A549 (cell line): Measurements from ENCODE around the gene ACE. TPM values are rescaled to one million over a fixed set of nuclear protein-coding genes. Genes with fewer than 3 reads are reported as not detected.

Source experiments
- ATAC-seq, 2 experiments: fragments of 200-7000 bp in 1 of 2; fragments of >200 bp in 1 of 2; cut with Nextera tagmentation in 1 of 2; cut with Tn5 transposase in 1 of 2; 3 replicates each; pipeline versions ENCODE4 v1.8.0 to v1.9.1; 2018 to 2020; ENCODE audit warnings: mild to moderate bottlenecking in 1 of 2, moderate library complexity in 1 of 2
- CTCF ChIA-PET: fragments of 300-600 bp; sonication (Branson Sonifier 250); formaldehyde crosslinking; extraction: SDS; loops from one replicate; lab custom pipeline; 2021; ENCODE audit warnings: antibody characterized with exemption, inconsistent platforms; lab: Yijun Ruan, JAX
- POLR2A ChIA-PET: fragments of 350-600 bp; formaldehyde crosslinking; extraction: SDS; loops from one replicate; lab custom pipeline; 2021; ENCODE audit warnings: antibody characterized with exemption, inconsistent platforms; lab: Yijun Ruan, JAX
- DNase-seq, 2 experiments: peaks; one replicate each; pipeline versions ENCODE4 v3.0.0 to v3.0.0-alpha.2; 2011 to 2016; ENCODE audit warnings: low read depth in 1 of 2, low spot score in 1 of 2
- FAIRE-seq: peaks from 2 replicates; lab custom pipeline; 2011; peaks lifted over from hg19 to GRCh38; lab: Jason Lieb, UNC
- H3K27ac ChIP-seq, 2 experiments: fragments of >200 bp; sonication (Bioruptor Twin); formaldehyde crosslinking; 3 replicates each; pipeline ENCODE4 v1.5.1; 2016 to 2017
- H3K4me1 ChIP-seq: fragments of >200 bp; sonication (Bioruptor Twin); formaldehyde crosslinking; 3 replicates; pipeline ENCODE4 v1.6.1; 2016
- H3K4me2 ChIP-seq: fragments of >200 bp; sonication (Bioruptor Twin); formaldehyde crosslinking; 3 replicates; pipeline ENCODE4 v1.6.1; 2016
- H3K4me3 ChIP-seq: fragments of >200 bp; sonication (Bioruptor Twin); formaldehyde crosslinking; 3 replicates; pipeline ENCODE4 v1.5.1; 2016
- H3K9me3 ChIP-seq: fragments of >200 bp; sonication (Bioruptor Twin); formaldehyde crosslinking; 3 replicates; pipeline ENCODE4 v1.6.1; 2016
- ATOH8 ChIP-seq: fragments of 250-450 bp; sonication (Bioruptor Pico); IDR thresholded peaks from 2 replicates; pipeline ENCODE4 v1.5.0; 2020; ENCODE audit warnings: low read depth, mild to moderate bottlenecking, moderate library complexity
- BCL3 ChIP-seq: fragments of >200 bp; sonication (Bioruptor Twin); formaldehyde crosslinking; IDR thresholded peaks from 3 replicates; pipeline ENCODE4 v1.6.1; 2016
- BHLHE40 ChIP-seq: IDR thresholded peaks from 2 replicates; pipeline ENCODE4 v1.6.1; 2012; ENCODE audit warnings: low read depth, low read length, inconsistent platforms
- CBX2 ChIP-seq: fragments of 200-600 bp; sonication (generic); IDR thresholded peaks from 2 replicates; pipeline ENCODE4 v1.6.1; 2016; ENCODE audit warnings: low read depth, mild to moderate bottlenecking, borderline replicate concordance
- CTCF ChIP-seq: fragments of >200 bp; sonication (Bioruptor Twin); formaldehyde crosslinking; IDR thresholded peaks from 3 replicates; pipeline ENCODE4 v1.5.1; 2016
- EHF ChIP-seq: fragments of 250-450 bp; sonication (Bioruptor Pico); IDR thresholded peaks from 2 replicates; pipeline ENCODE4 v1.5.0; 2020; ENCODE audit warnings: mild to moderate bottlenecking
- ESRRA ChIP-seq: fragments of 150-350 bp; IDR thresholded peaks from 2 replicates; pipeline ENCODE4 v1.6.1; 2014; ENCODE audit warnings: mild to moderate bottlenecking, low read length, borderline replicate concordance
- FOSB ChIP-seq: fragments of 250-450 bp; sonication (Bioruptor Pico); IDR thresholded peaks from 2 replicates; pipeline ENCODE4 v1.5.0; 2020; ENCODE audit warnings: mild to moderate bottlenecking, moderate library complexity
- FOSL2 ChIP-seq, 2 experiments: fragments of 450-650 bp in 1 of 2; fragments of >200 bp in 1 of 2; sonication (Bioruptor Twin) in 1 of 2; formaldehyde crosslinking; IDR thresholded peaks; 2 replicates each; pipeline versions ENCODE4 v1.5.0 to v1.6.1; 2016 to 2020; ENCODE audit warnings: mild to moderate bottlenecking in 1 of 2, moderate library complexity in 1 of 2
- HMGXB4 ChIP-seq: fragments of 250-450 bp; sonication (Bioruptor Pico); IDR thresholded peaks from 2 replicates; pipeline ENCODE4 v1.5.0; 2021; ENCODE audit warnings: mild to moderate bottlenecking, moderate library complexity, borderline replicate concordance
- HOXA7 ChIP-seq: fragments of 250-450 bp; sonication (Bioruptor Pico); IDR thresholded peaks from 2 replicates; pipeline ENCODE4 v1.5.0; 2020; ENCODE audit warnings: mild to moderate bottlenecking, moderate library complexity
- JUN ChIP-seq, 2 experiments: fragments of >200 bp; sonication (Bioruptor Twin); formaldehyde crosslinking; IDR thresholded peaks; 2 replicates in 1 of 2; 3 replicates in 1 of 2; pipeline ENCODE4 v1.6.1; 2016 to 2017
- KDM1A ChIP-seq: fragments of 200-600 bp; sonication (generic); IDR thresholded peaks from 2 replicates; pipeline ENCODE4 v1.6.1; 2016; ENCODE audit warnings: low read depth, mild to moderate bottlenecking
- MYC ChIP-seq: IDR thresholded peaks from 2 replicates; pipeline ENCODE4 v1.6.1; 2012; ENCODE audit warnings: mild to moderate bottlenecking, inconsistent platforms, low read length, improper control_type of control experiment, borderline replicate concordance
- NFE2L2 ChIP-seq: fragments of 150-350 bp; conservative IDR thresholded peaks from 2 replicates; pipeline ENCODE4 v1.6.1; 2014; ENCODE audit warnings: low read length
- NPAS2 ChIP-seq: fragments of 250-450 bp; sonication (Bioruptor Pico); IDR thresholded peaks from 2 replicates; pipeline ENCODE4 v1.8.0; 2022; ENCODE audit warnings: mild to moderate bottlenecking, moderate library complexity, borderline replicate concordance
- PBX3 ChIP-seq: IDR thresholded peaks from 2 replicates; pipeline ENCODE4 v1.6.1; 2012
- PHF8 ChIP-seq: fragments of 200-600 bp; sonication (generic); IDR thresholded peaks from 2 replicates; pipeline ENCODE4 v1.6.1; 2016; ENCODE audit warnings: low read depth, mild to moderate bottlenecking, antibody characterized with exemption, moderate library complexity, borderline replicate concordance
- RAD21 ChIP-seq, 2 experiments: fragments of >200 bp in 1 of 2; sonication (Bioruptor Twin) in 1 of 2; formaldehyde crosslinking in 1 of 2; IDR thresholded peaks in 1 of 2; conservative IDR thresholded peaks in 1 of 2; 2 replicates in 1 of 2; 3 replicates in 1 of 2; pipeline ENCODE4 v1.6.1; 2012 to 2018; ENCODE audit warnings: inconsistent platforms in 1 of 2
- REST ChIP-seq: fragments of 200-600 bp; sonication (generic); IDR thresholded peaks from 2 replicates; pipeline ENCODE4 v1.6.1; 2016; ENCODE audit warnings: antibody characterized with exemption, mild to moderate bottlenecking, moderate library complexity
- RFX5 ChIP-seq: fragments of 450-650 bp; IDR thresholded peaks from 2 replicates; pipeline ENCODE4 v1.7.1; 2014; ENCODE audit warnings: antibody characterized with exemption, mild to moderate bottlenecking, moderate library complexity
- RNF2 ChIP-seq: fragments of 200-600 bp; sonication (generic); IDR thresholded peaks from 2 replicates; pipeline ENCODE4 v1.6.1; 2016; ENCODE audit warnings: low read depth, mild to moderate bottlenecking, antibody characterized with exemption, moderate library complexity, borderline replicate concordance
- SREBF2 ChIP-seq: fragments of 450-650 bp; IDR thresholded peaks from 2 replicates; pipeline ENCODE4 v1.6.1; 2014; ENCODE audit warnings: mild to moderate bottlenecking, moderate library complexity
- TFCP2L1 ChIP-seq: fragments of 250-450 bp; sonication (Bioruptor Pico); IDR thresholded peaks from 2 replicates; pipeline ENCODE4 v1.5.0; 2021; ENCODE audit warnings: mild to moderate bottlenecking
- TP53 ChIP-seq: fragments of 250-450 bp; sonication (Bioruptor Pico); IDR thresholded peaks from 2 replicates; pipeline ENCODE4 v1.5.0; 2021; ENCODE audit warnings: mild to moderate bottlenecking, moderate library complexity
- WGBS: methylation state at CpG from one replicate; pipeline ENCODE4 v1.1.6; 2017; ENCODE audit errors: missing lambda C conversion rate; 5-methylcytosine and 5-hydroxymethylcytosine counted together
- polyA plus RNA-seq, 4 experiments: library from polyadenylated mRNA; depleted of rRNA in 3 of 4; stranded (reverse); fragments of >200 nt; fragmentation: RNase III in 1 of 4; extraction: RNeasy Plus Mini Kit Qiagen cat#74134 plus additional on column Dnase treatment in 1 of 4; gene quantifications; 2 replicates in 3 of 4; 3 replicates in 1 of 4; pipeline ENCODE4 v1.2.3, GENCODE V29; 2011 to 2017

ACE gene
- polyA plus RNA-seq, 2 of the 4 experiments (the other 2 are of a cell fraction) = 0.22 to 0.52 TPM

- WGBS = 51% methylated on average over 11 of the region's 11 CpGs
- TF ChIP-seq MYC (no peak), KDM1A (no peak), NPAS2 (CRISPR knock-in tag) (no peak), REST (no peak), ESRRA (no peak), RAD21 (conservative IDR thresholded peaks at IDR 0.05 in 1 of 2, IDR thresholded peaks at IDR 0.05 in 1 of 2) (no peak), ATOH8 (CRISPR knock-in tag) (no peak), RNF2 (no peak), TP53 (CRISPR knock-in tag) (no peak), RFX5 (no peak)
- CTCF ChIA-PET = interaction anchor here (1.0 to 5.2 kb wide), 11 partner anchors 9 to 126 kb away, joined by 3 to 35 read pairs (median 3); partner anchors contain the start of gene ACE
- DNase-seq (no peak), ATAC-seq (no peak), FAIRE-seq (no peak)
- Histone ChIP-seq H3K27ac (no peak overlapping the region), H3K4me2 (no peak overlapping the region), H3K9me3 (no peaks in the 10 kb centered on the region), H3K4me3 (no peak overlapping the region), H3K4me1 (no peaks in the 10 kb centered on the region)
- POLR2A ChIA-PET = interaction anchor here (1.1 kb wide), 1 partner anchor 68 kb away, joined by 3 read pairs; no protein-coding TSS in a partner anchor
Measured at GRCh38 chr17:63487014-63487339, 10.1 kb downstream of the ACE start.

- Histone ChIP-seq H3K4me3 (no peak overlapping the region), H3K27ac (no peak overlapping the region), H3K9me3 (no peaks in the 10 kb centered on the region), H3K4me1 (no peaks in the 10 kb centered on the region), H3K4me2 (no peak overlapping the region)
- CTCF ChIA-PET = interaction anchor here (0.5 to 5.2 kb wide), 3 partner anchors 11 to 1224 kb away, joined by 3 to 35 read pairs (median 20); partner anchors contain the start of gene ACE
- FAIRE-seq (no peak), DNase-seq (no peak), ATAC-seq (no peak)
- POLR2A ChIA-PET = interaction anchor here (0.5 kb wide), 1 partner anchor 61 kb away, joined by 3 read pairs; no protein-coding TSS in a partner anchor
- WGBS = 68% methylated on average over 4 of the region's 10 CpGs
- TF ChIP-seq TP53 (CRISPR knock-in tag) = no peak
- TF ChIP-seq NFE2L2 = no peak
- TF ChIP-seq CTCF = no peak
- TF ChIP-seq FOSB (CRISPR knock-in tag) = no peak
- TF ChIP-seq PBX3 = no peak
- no peak for TF ChIP-seq PHF8
- no peak for TF ChIP-seq BHLHE40
- TF ChIP-seq HOXA7 = no peak
- TF ChIP-seq SREBF2 = no peak
- no peak for TF ChIP-seq HMGXB4 (CRISPR knock-in tag)
- no peak for TF ChIP-seq ATOH8 (CRISPR knock-in tag)
- TF ChIP-seq CBX2 = no peak
- TF ChIP-seq TFCP2L1 (CRISPR knock-in tag) = no peak
- no peak for TF ChIP-seq JUN (IDR thresholded peaks at IDR 0.05)
- no peak for TF ChIP-seq BCL3
- TF ChIP-seq EHF (CRISPR knock-in tag) = no peak
- no peak for TF ChIP-seq FOSL2 (IDR thresholded peaks at IDR 0.05)
- TF ChIP-seq FOSL2 (CRISPR knock-in tag; IDR thresholded peaks at IDR 0.05) = no peak
Measured at GRCh38 chr17:63488851-63489250, 12.0 kb downstream of the ACE start.
